Measurements from ENCODE around the gene RAB40B.

GRCh38 chr17:82693168-82693867 lies 5.2 kb downstream of the RAB40B start:
- no peak for TF ChIP-seq PATZ1 (CRISPR knock-in tag; IDR thresholded peaks at IDR 0.05; ENCODE audit: borderline replicate concordance)
- TF ChIP-seq POU6F1 (CRISPR knock-in tag; IDR thresholded peaks at IDR 0.05; ENCODE audit: borderline replicate concordance, low read depth) = no peak
- TF ChIP-seq ZFP30 (CRISPR knock-in tag; IDR thresholded peaks at IDR 0.05) = no peak
- TF ChIP-seq TCF4 (CRISPR knock-in tag; IDR thresholded peaks at IDR 0.05; ENCODE audit: borderline replicate concordance) = no peak

Measured in SK-N-SH treated with all-trans-retinoic acid at 6 μM for 48 hours (cell line).